ENCODE data around the gene FAM13A.

- TF ChIP-seq CTCF (IDR thresholded peaks at IDR 0.05) (no peak), POLR2A (IDR thresholded peaks at IDR 0.05) (no peak)
Measured at GRCh38 chr4:89021684-89022083, 35.3 kb downstream of the FAM13A start.

Data from esophagus squamous epithelium (tissue), 4 donors.